A673 (cell line): ENCODE results near the gene RPL29. TPM values are rescaled to one million over a fixed set of nuclear protein-coding genes. Genes with fewer than 3 reads are reported as not detected.

Experiments used
- BruUV-seq: library from RNA; stranded (reverse); fragments of 400-500 nt; replicated peaks from 2 replicates; lab custom pipeline; 2021; lab: Mats Ljungman, UMichigan
- CTCF ChIA-PET: fragments of 300-600 bp; sonication (Branson Sonifier 250); formaldehyde crosslinking; loops from one replicate; lab custom pipeline; 2022; ENCODE audit warnings: antibody characterized with exemption; lab: Charles Lee
- POLR2A ChIA-PET: fragments of 300-600 bp; sonication (Branson Sonifier 250); formaldehyde crosslinking; loops from one replicate; lab custom pipeline; 2022; ENCODE audit warnings: antibody characterized with exemption; ENCODE audit not compliant: low non-redundant PET; lab: Charles Lee
- DNase-seq: peaks from one replicate; pipeline ENCODE4 v3.0.0-alpha.2; 2015; ENCODE audit warnings: low spot score
- H3K27ac ChIP-seq: fragments of 200-600 bp; sonication (generic); 2 replicates; pipeline ENCODE4 v1.5.1; 2016; ENCODE audit warnings: mixed run types, low read depth, mild to moderate bottlenecking, mixed read lengths, antibody characterized with exemption, low read length; ENCODE audit not compliant: poor library complexity, severe bottlenecking
- H3K27me3 ChIP-seq: fragments of 200-600 bp; sonication (generic); replicated peaks from 2 replicates; pipeline ENCODE4 v1.6.1; 2017; ENCODE audit warnings: mixed run types, low read depth, mild to moderate bottlenecking, mixed read lengths, antibody characterized with exemption, low read length; ENCODE audit not compliant: insufficient read depth, poor library complexity
- H3K36me3 ChIP-seq: fragments of 200-600 bp; sonication (generic); 2 replicates; pipeline ENCODE4 v1.6.1; 2016; ENCODE audit warnings: mixed run types, mild to moderate bottlenecking, mixed read lengths, antibody characterized with exemption, low read length; ENCODE audit not compliant: insufficient read depth, poor library complexity, severe bottlenecking
- H3K4me1 ChIP-seq: fragments of 200-600 bp; sonication (generic); 2 replicates; pipeline ENCODE4 v1.6.1; 2017; ENCODE audit warnings: mixed run types, mild to moderate bottlenecking, mixed read lengths, antibody characterized with exemption, low read length; ENCODE audit not compliant: insufficient read depth, poor library complexity, severe bottlenecking
- H3K4me3 ChIP-seq: fragments of 200-600 bp; sonication (generic); 2 replicates; pipeline ENCODE4 v1.5.1; 2016; ENCODE audit warnings: low read depth, mixed run types, mild to moderate bottlenecking, mixed read lengths, low read length; ENCODE audit not compliant: poor library complexity, severe bottlenecking
- H3K9me3 ChIP-seq: fragments of 200-600 bp; sonication (generic); 2 replicates; pipeline ENCODE4 v1.6.1; 2016; ENCODE audit warnings: mixed run types, low read depth, mild to moderate bottlenecking, mixed read lengths, antibody characterized with exemption, low read length; ENCODE audit not compliant: poor library complexity, severe bottlenecking
- EZH2 ChIP-seq: fragments of 200-600 bp; sonication (generic); IDR thresholded peaks from 2 replicates; pipeline ENCODE4 v1.6.1; 2017; ENCODE audit warnings: borderline replicate concordance, low read depth, mild to moderate bottlenecking, mixed read lengths, antibody characterized with exemption, low read length; ENCODE audit not compliant: poor library complexity, severe bottlenecking
- intact Hi-C: fragments of 100-400 bp; cut with micrococcal nuclease; formaldehyde crosslinking; loops from one replicate; pipeline ENCODE4 v1.10.0; 2022; ENCODE audit not compliant: unreplicated experiment
- total RNA-seq: library from RNA; stranded (reverse); gene quantifications from 2 replicates; pipeline ENCODE4 v1.2.3, GENCODE V29; 2021
- TF ChIP-seq, protein P1 (sequence below): fragments of 300-800, 200-600 bp; sonication (generic); conservative IDR thresholded peaks from 2 replicates; pipeline ENCODE4 v1.5.1; 2017; ENCODE audit warnings: low read depth, mild to moderate bottlenecking, antibody characterized with exemption, low read length, moderate library complexity, mixed read lengths

RPL29 gene
- total RNA-seq, 1 experiment from 2014 or later: 624 TPM

DNA sequence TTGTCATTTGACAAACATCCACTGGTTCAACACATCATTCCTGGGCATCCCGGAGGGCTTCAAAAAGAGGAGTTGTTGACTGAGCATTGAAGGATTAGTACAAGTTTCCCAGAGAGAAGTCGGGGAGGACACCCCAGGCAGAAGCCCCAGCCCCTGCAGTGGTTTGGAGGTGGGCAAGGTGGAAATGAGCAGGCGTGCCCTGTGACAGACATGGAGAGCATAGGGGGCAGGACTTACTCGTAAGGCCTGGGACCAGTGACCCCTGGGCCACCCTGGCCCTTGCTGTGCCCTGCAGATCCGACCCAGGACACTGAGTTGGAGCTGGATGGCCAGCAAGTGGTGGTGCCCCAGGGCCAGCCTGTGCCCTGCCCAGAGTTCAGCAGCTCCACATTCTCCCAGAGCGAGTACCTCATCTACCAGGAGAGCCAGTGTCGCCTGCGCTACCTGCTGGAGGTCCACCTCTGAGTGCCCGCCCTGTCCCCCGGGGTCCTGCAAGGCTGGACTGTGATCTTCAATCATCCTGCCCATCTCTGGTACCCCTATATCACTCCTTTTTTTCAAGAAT lies 47.6 kb downstream of the RPL29 start:
- H3K27ac ChIP-seq: no peak overlapping the region
- H3K27me3 ChIP-seq: no peaks in the 10 kb centered on the region
- no TSS peak for BruUV-seq
- intact Hi-C loops: no loop called here
- no peak for DNase-seq
- no peaks in the 10 kb centered on the region for H3K4me1 ChIP-seq
- no peaks in the 10 kb centered on the region for H3K9me3 ChIP-seq
- H3K36me3 ChIP-seq: no peaks in the 10 kb centered on the region
- no peak overlapping the region for H3K4me3 ChIP-seq
- ChIA-PET CTCF (no interaction called here), POLR2A (no interaction called here)
- TF ChIP-seq, protein P1, sequence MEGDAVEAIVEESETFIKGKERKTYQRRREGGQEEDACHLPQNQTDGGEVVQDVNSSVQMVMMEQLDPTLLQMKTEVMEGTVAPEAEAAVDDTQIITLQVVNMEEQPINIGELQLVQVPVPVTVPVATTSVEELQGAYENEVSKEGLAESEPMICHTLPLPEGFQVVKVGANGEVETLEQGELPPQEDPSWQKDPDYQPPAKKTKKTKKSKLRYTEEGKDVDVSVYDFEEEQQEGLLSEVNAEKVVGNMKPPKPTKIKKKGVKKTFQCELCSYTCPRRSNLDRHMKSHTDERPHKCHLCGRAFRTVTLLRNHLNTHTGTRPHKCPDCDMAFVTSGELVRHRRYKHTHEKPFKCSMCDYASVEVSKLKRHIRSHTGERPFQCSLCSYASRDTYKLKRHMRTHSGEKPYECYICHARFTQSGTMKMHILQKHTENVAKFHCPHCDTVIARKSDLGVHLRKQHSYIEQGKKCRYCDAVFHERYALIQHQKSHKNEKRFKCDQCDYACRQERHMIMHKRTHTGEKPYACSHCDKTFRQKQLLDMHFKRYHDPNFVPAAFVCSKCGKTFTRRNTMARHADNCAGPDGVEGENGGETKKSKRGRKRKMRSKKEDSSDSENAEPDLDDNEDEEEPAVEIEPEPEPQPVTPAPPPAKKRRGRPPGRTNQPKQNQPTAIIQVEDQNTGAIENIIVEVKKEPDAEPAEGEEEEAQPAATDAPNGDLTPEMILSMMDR: no peak
- no peak for TF ChIP-seq EZH2

DNA sequence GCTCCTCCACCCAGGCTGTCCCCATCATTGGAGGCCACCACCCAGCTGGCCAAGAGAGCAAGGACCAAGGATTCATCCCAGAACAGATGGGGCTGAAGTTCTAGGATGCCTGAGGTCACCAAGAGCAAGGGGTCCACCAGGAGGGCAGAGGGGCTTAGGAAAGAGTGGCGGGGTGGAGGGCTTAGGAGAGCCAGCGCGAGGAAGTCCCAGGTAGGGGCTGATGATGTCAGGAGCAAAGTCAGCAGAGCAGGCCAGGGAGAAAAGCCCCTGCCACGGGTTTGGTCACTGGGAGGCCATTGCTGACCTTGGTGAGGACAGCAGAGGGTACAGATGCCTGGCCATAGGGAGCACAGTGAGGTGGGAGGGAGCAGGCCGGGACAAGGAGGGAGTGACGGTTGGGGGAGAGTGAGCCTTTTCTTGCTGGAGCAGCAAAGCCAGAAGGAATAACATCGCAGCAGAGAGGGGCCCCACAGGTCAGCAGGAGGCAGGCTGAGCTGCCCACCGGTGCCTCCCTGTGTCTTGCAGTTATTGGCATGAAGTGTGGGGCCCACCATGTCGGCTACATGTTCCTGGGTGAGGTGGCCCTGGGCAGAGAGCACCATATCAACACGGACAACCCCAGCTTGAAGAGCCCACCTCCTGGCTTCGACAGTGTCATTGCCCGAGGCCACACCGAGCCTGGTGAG lies 48.3 kb downstream of the RPL29 start:
- H3K27ac ChIP-seq: no peak overlapping the region
- ChIA-PET CTCF (no interaction called here), POLR2A (no interaction called here)
- TF ChIP-seq, protein P1: no peak
- no peak for TF ChIP-seq EZH2
- BruUV-seq: no TSS peak
- no peak overlapping the region for H3K4me3 ChIP-seq
- H3K9me3 ChIP-seq: no peaks in the 10 kb centered on the region
- no peak for DNase-seq
- intact Hi-C loops: no loop called here
- H3K36me3 ChIP-seq: no peaks in the 10 kb centered on the region
- no peaks in the 10 kb centered on the region for H3K27me3 ChIP-seq
- peaks cover 5% of the 10 kb centered on the region for H3K4me1 ChIP-seq

DNA sequence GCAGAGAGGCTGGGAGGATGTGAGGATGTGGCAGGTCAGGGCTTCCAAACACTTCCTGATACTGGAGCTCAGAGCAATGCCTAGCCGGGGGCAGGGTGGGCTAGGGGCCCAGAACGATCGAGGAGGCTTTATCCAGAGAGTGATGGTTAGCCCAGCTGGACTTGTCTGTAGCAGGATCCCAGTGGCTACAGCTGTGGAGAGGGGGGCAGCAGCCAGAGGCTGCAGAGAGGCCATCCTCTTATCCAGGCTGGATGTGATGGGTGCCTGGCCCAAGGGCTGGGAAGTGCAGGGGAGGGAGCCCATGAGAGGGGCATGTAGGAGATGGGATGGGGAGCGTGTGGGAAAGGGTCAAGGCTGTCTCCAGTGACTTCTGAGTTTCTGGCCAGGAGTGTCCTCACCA lies 48.9 kb downstream of the RPL29 start:
- no peak for TF ChIP-seq EZH2
- TF ChIP-seq, protein P1: no peak
- H3K36me3 ChIP-seq: no peaks in the 10 kb centered on the region
- H3K4me1 ChIP-seq: peaks cover 6% of the 10 kb centered on the region
- ChIA-PET POLR2A (no interaction called here), CTCF (no interaction called here)
- no peaks in the 10 kb centered on the region for H3K9me3 ChIP-seq
- no peaks in the 10 kb centered on the region for H3K27me3 ChIP-seq
- BruUV-seq: no TSS peak
- H3K27ac ChIP-seq: no peak overlapping the region
- no peak for DNase-seq
- intact Hi-C loops: no loop called here
- H3K4me3 ChIP-seq: no peak overlapping the region
